ENCODE results near the gene ST3GAL2. TPM values are rescaled to one million over a fixed set of nuclear protein-coding genes. Genes with fewer than 3 reads are reported as not detected.

ST3GAL2 gene
- total and polyA plus RNA-seq, 2 donors (not counting 3 experiments of a cell fraction or from before 2014, with no cell fraction given), result 23.0 to 50.4 TPM

DNA sequence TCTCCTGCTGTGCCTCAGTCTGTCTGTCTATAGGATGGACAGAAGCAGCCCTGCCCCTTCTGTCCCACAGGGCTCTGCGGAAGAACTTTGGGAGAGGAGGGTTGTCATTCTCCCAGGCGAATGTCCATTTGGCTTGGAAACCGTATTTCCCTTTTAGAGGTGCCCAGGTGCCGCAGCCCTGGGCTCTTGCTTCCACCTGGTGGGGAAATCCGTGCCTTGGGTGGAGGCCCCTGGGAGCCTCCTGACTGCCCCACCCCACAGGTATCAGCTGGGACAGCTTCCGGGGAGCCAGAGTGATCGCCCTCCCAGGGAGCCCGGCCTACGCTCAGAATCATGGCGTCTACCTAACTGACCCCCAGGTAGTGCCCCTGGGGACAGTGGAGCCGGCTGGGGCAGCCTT is 28.2 kb upstream of the ST3GAL2 start:
- Histone ChIP-seq H3K79me2 (ENCODE audit: control insufficient read depth, insufficient read depth, low read length) (no peaks in the 10 kb centered on the region), H3K4me3 (replicated peaks in 1 of 3; ENCODE audit: insufficient read depth in 1 of 3, low read depth in 1 of 3, low read length in 3 of 3) (no peak overlapping the region), H3K9ac (replicated peaks; ENCODE audit: extremely low read depth, insufficient read depth, low read length) (no peak overlapping the region), H3K9me1 (replicated peaks; ENCODE audit: control insufficient read depth, extremely low read depth, insufficient read depth, low read length) (no peaks in the 10 kb centered on the region), H3K27ac (ENCODE audit: insufficient read depth, low read depth, low read length) (no peak overlapping the region), H3K4me2 (ENCODE audit: insufficient read depth, low read length) (no peak overlapping the region), H3K9me3 (replicated peaks; ENCODE audit: control insufficient read depth, insufficient read depth, low read length) (no peaks in the 10 kb centered on the region), H3K4me1 (ENCODE audit: control insufficient read depth, extremely low read depth, insufficient read depth, low read length) (no peaks in the 10 kb centered on the region), H3K36me3 (ENCODE audit: control insufficient read depth in 2 of 2, extremely low read depth in 1 of 2, insufficient read depth in 2 of 2, low read length in 2 of 2) (peaks cover 0 to 7% of the 10 kb centered on the region in 2 experiments), H2AFZ (ENCODE audit: low read depth, low read length) (no peak overlapping the region), H4K20me1 (replicated peaks; ENCODE audit: control insufficient read depth, extremely low read depth, insufficient read depth, low read length) (no peaks in the 10 kb centered on the region), H3K27me3 (ENCODE audit: control insufficient read depth in 2 of 2, insufficient read depth in 2 of 2, low read length in 2 of 2) (no peaks in the 10 kb centered on the region)
- intact Hi-C loops (cut with micrococcal nuclease) (no loop called here), dilution Hi-C loops (cut with MboI; ENCODE audit: extremely low pct_ligation_motif_present, low sequenced_read_pairs) (no loop called here)
- FAIRE-seq, result no peak
- ChIA-PET CTCF (no interaction called here), POLR2A (interaction anchor here (0.6 kb wide), 1 partner anchor 15 kb away, joined by 7 read pairs; no protein-coding TSS in a partner anchor)
- BruUV-seq (replicated peaks), result no TSS peak
- no peak for DNase-seq (ENCODE audit: low read depth, low spot score)
- TF ChIP-seq, protein P1, sequence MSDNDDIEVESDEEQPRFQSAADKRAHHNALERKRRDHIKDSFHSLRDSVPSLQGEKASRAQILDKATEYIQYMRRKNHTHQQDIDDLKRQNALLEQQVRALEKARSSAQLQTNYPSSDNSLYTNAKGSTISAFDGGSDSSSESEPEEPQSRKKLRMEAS (IDR thresholded peaks at IDR 0.05; ENCODE audit: insufficient read depth, insufficient read length), result no peak
- TF ChIP-seq GATA2 (IDR thresholded peaks at IDR 0.05; ENCODE audit: insufficient read depth, insufficient read length, low read depth, low read length), result no peak
- TF ChIP-seq MYC (IDR thresholded peaks at IDR 0.05; ENCODE audit: low read depth, low read length), result no peak
- no peak for TF ChIP-seq FOS (IDR thresholded peaks at IDR 0.05; ENCODE audit: borderline replicate concordance, insufficient read depth, low read length)
- no peak for TF ChIP-seq POLR2AphosphoS5 (IDR thresholded peaks at IDR 0.05; ENCODE audit: insufficient read depth, low read depth, low read length)
- TF ChIP-seq POLR2A (IDR thresholded peaks at IDR 0.05; ENCODE audit: low read depth, low read length), result no peak
- TF ChIP-seq JUN (IDR thresholded peaks at IDR 0.05; ENCODE audit: borderline replicate concordance, insufficient read depth, insufficient read length, low read depth), result no peak
- no peak for TF ChIP-seq CTCF (IDR thresholded peaks at IDR 0.05; ENCODE audit: extremely low read depth in 1 of 2, insufficient read depth in 1 of 2, low read depth in 1 of 2, low read length in 2 of 2)
- TF ChIP-seq EZH2 (IDR thresholded peaks at IDR 0.05; ENCODE audit: borderline replicate concordance, low read depth, low read length, severe bottlenecking), result no peak

All from endothelial cell of umbilical vein (primary cell).